Skin of body (tissue), 2 donors: Measurements from ENCODE around the gene PGM5. TPM values are rescaled to one million over a fixed set of nuclear protein-coding genes. Genes with fewer than 3 reads are reported as not detected.
"Not testable (repeated sequence)": the region's sequence is repeated elsewhere in the genome, so short reads cannot be mapped to it uniquely, and the experiment has no call there.

Experiments used
- DNase-seq: peaks from one replicate; lab custom pipeline; 2025; lab: John Stamatoyannopoulos, UW
- total RNA-seq: library from RNA; depleted of rRNA; stranded (reverse); fragments of >200 nt; gene quantifications from one replicate; pipeline ENCODE4 v1.2.3, GENCODE V29; 2014

The PGM5 gene
- total RNA-seq, 1 donor from 2014 or later, result 13.8 TPM

- not testable (repeated sequence) for DNase-seq
These were observed 21.3 kb downstream of the PGM5 start for GRCh38 chr9:68377723-68378122.

DNA sequence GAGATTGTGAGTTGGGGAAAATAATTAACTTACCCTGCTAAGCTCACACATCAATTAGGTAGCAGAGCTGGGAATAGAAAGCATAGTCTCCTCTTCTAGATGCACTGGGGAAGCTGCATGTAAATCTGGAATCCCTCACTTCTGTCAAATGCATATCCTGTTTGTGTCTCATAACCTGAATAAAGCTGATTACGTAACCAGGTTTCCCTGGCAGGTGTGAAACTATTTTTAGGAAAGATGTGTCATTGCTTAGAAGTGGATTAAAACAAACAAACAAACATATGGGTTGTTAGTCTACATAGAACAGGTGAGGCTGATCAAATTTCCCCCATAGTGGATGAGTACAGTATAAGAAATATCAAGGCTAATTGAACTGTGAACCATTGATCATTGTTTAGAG lies 27.5 kb downstream of the PGM5 start:
- DNase-seq, result not testable (repeated sequence)

GRCh38 chr9:68389558-68389957 lies 33.1 kb downstream of the PGM5 start:
- DNase-seq, result not testable (repeated sequence)

- not testable (repeated sequence) for DNase-seq
These were observed 34.3 kb downstream of the PGM5 start for GRCh38 chr9:68390737-68391136.

- not testable (repeated sequence) for DNase-seq
These were observed 40.1 kb downstream of the PGM5 start for GRCh38 chr9:68396411-68397094.

GRCh38 chr9:68397095-68397423 lies 40.6 kb downstream of the PGM5 start:
- not testable (repeated sequence) for DNase-seq

DNA sequence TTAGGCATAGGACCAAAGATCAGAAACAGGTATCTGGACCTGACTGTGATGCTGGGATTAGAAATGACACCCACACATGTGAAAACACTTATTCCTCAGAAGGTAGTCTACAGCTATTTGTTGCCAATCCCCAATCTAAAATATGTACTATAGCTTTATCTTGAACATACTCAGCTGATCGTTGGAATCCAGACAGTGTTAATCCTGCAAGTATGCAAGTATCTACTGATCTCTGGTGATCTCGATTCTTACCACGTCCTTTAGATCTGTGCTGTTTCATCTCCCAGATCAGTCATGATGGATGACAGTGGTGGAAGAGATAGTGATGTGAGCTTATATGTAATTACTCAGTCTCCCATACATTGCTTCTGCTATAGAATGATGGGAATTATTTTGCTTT lies 41.4 kb downstream of the PGM5 start:
- not testable (repeated sequence) for DNase-seq

DNA sequence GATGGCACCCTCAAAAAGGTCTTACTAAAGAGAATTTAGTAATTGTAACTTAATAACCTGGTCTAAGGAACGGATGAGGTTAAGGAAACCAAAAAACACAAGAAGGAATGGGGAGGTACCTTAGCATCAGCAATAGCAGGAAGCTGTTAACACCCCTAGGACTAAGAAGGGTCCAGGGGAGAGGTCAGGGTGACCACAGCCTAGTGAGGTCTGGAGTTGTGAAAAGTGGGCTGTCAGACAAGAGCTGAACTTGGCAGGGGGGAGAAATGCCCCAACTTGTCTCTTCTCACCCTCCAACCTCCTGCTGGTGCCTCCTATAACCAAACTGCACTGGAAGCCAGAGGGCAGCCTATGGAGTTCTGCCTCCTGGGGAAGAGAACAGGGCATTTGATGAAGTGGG lies 41.9 kb downstream of the PGM5 start:
- not testable (repeated sequence) for DNase-seq

- not testable (repeated sequence) for DNase-seq
These were observed 48.2 kb downstream of the PGM5 start for GRCh38 chr9:68404421-68405185.

- DNase-seq, result not testable (repeated sequence)
These were observed 55.5 kb downstream of the PGM5 start for GRCh38 chr9:68411865-68412264.

DNA sequence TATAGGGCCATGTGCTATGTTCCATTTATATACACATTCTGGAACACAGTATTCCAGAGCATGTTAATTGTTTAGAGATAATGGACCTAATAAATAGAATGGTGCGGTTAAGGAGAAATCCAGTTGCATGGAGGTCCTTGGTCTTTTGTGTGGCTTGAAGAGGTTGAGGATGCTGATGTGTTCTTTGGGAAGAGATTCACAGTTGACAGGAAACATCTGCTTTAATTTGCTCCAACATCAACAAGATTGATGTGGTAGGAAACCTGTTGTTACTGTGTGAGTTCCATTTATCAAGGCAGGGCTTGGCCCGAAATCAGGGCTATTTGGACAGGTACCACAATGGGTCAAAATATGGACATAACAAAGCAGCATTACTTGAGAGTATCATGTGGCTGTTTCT lies 56.3 kb downstream of the PGM5 start:
- not testable (repeated sequence) for DNase-seq

DNA sequence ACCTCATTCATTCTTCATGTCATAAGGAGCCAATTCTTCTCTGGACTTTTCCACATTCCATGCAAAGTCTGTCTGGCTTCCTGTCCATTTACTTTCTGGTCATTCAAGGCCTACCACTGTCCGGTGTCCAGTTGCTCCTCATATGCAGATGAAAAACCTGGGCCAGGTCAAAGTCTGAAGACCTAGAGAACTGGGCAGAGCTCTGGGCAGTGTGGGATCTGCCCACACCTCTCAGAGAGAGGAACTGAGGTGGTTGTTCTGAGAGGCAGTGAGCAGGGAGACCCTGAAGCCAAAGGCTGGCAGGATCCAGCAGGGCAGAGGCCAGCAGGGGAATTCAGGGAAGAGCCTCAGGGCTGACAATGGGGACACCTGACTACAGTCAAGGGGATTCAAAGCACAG lies 58.7 kb downstream of the PGM5 start:
- not testable (repeated sequence) for DNase-seq

DNA sequence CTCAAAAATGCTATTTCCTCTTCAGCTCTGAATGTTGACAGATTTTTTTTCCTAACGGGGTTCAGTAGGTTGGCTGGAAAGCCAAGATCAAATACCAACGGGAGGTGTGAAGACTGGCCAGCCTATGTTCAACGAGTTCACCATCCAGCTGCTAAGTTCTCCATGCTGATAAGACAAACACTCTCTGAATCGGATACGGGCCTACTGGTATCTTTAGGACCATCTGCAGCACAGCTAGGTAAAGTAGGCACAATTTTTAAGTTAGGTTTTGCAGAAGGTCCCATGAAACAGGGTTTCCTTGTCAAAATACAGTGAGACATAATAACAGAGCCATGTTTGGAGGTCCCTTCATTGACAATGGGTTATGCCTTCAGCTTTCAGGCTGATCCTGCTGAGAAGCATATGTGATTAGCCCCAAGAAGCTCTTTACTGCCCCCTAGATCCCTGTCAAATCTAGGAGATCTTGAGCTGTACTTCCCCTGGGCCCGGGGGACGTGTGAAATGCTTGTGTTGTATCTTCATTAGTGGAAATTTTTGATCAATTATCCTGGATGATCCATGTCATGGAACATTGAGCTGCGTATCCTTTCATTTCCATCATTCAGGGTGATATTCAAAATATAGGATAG lies 60.6 kb downstream of the PGM5 start:
- DNase-seq, result no peak

DNA sequence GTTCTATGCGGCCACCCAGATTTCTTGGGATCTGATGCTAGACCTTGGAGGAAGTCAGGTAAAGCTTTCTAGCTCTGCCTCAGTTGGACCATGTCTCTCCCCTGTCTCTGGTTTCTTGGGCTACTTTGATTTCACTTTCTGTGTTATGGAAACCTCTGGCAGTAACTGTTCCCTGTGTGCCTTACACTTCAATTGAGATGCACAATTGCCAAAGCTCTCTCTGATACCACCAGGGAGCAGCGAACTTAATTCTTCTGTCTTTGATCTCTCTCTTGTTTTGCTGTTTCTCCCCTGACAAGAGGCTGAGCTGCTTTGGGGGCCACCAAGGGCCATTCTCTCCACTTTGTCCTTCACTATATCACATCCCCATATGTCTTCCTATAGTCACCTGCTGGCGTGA lies 61.4 kb downstream of the PGM5 start:
- DNase-seq, result no peak

DNA sequence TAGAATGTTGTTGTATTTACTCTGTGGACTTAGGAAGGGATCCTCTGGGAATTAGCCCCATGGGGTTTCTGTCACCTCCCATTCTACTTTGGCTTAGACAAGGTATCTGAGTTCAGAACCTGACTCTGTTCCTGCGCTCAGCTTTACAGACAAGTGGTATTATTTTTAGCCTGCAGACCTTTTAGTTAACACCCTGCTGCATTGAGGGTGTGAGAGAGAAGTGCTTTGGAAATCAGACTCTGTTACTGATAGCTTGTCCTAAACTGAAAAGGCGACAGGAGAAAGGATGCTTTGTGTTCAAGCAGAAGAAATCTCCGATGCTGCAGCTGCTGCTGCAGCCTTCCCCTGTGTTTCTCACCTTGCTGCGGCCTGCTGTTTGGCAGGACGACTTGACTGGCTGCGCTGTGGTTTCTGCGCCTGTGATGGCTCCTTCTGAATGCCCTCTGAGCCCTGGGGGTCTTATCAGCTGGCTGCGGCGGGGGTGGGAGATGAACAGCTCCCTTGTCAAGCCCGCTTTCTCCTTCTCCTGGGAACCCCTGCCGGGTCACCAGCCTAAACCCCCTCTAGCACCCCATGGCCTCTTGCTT lies 61.9 kb downstream of the PGM5 start:
- no peak for DNase-seq

- no peak for DNase-seq
These were observed 63.5 kb downstream of the PGM5 start for GRCh38 chr9:68419901-68420300.

DNA sequence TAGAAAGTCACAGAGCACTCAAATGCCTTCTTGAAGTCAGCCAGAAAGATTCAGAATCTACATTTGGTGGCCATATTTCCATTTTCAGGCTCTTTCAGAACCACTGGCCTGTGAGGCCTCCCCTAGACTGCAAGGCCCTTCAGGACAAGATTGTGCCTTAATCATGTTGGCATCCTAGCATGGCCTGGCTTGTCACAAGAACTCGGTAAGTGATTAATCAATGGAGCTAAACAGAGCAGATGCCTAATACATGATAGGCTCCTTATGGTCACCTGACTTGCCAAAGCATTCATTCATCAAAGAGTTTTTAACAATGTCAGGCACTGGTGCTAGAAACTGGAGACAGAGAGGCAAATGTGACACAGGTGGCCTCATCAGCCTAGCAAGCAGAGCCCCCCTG lies 70.3 kb downstream of the PGM5 start:
- no peak for DNase-seq

GRCh38 chr9:68427216-68427977 lies 71.0 kb downstream of the PGM5 start:
- no peak for DNase-seq

DNA sequence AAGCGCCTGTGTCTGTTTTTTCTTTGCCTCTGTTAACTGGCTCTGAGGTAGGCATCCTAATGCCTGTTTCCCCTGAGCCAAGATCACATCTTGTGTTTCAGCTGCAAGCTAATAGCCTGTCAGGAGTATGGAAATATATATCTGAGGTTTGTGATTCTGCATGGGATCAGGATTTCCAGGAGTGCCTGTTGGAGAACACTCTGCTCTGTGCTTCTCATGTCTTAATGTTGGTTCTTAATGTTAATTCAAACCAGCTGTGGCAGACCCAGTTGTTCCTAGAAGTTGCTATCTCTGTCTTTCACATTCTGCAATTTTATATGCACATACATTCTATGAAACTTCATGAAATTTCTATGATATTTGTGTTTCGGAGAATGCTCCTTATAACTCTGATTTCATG lies 72.1 kb downstream of the PGM5 start:
- peak; percentile 5 for DNase-seq

- DNase-seq, result no peak
These were observed 73.2 kb downstream of the PGM5 start for GRCh38 chr9:68429631-68430030.

DNA sequence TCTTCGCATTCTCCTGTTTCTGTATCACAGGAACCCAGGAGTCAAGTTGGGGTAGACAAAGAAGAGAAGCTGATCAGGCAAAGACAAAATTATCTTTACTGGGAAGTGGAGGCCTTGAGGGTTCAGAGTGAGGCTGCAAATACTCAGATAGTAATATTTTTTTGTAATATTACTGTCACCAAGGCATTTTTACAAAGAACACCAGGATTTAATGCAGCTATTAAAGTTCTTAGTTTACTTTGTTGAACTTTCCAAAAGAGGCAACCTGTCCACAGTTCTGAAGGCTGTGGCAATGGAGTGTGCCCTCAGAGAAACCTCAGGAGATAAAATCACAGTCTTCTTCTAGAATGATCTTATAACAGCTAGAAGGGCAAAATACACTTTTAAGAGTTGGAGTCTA lies 74.9 kb downstream of the PGM5 start:
- DNase-seq, result no peak
